PFSK-1 (cell line): ENCODE measurements around the gene ADAMTS14.

Experiments used
- POLR2AphosphoS5 ChIP-seq: IDR thresholded peaks from 2 replicates; pipeline ENCODE4 v1.6.1; 2012; ENCODE audit warnings: low read depth, mild to moderate bottlenecking, control low read depth, low read length, moderate library complexity
- REST ChIP-seq, 2 experiments: IDR thresholded peaks; 2 replicates each; pipeline versions ENCODE4 v1.6.1 to v1.8.0; 2011 to 2012; ENCODE audit warnings: low read depth in 2 of 2, low read length in 2 of 2, control low read depth in 1 of 2, inconsistent platforms in 1 of 2, mild to moderate bottlenecking in 1 of 2, moderate library complexity in 1 of 2; ENCODE audit not compliant: insufficient read depth in 1 of 2
- TAF1 ChIP-seq: IDR thresholded peaks from 2 replicates; pipeline ENCODE4 v1.6.1; 2012; ENCODE audit warnings: low read length, control low read depth, borderline replicate concordance; ENCODE audit not compliant: insufficient read depth

- TF ChIP-seq TAF1 (no peak), POLR2AphosphoS5 (no peak), REST (IDR thresholded peaks at IDR 0.05; ENCODE audit: insufficient read depth in 1 of 2, low read depth in 2 of 2, low read length in 2 of 2) (no peak)
Measured at GRCh38 chr10:70743430-70743788, 71.1 kb downstream of the ADAMTS14 start.
